Mesothelial cell of epicardium (in vitro differentiated cells): ENCODE measurements around the gene IL1R2. TPM values are rescaled to one million over a fixed set of nuclear protein-coding genes. Genes with fewer than 3 reads are reported as not detected.

Experiments used
- DNase-seq, 2 experiments: peaks; one replicate each; pipeline ENCODE4 v3.0.0; 2021; ENCODE audit warnings: low spot score in 2 of 2; ENCODE audit not compliant: unreplicated experiment in 2 of 2
- H3K27ac Mint-ChIP-seq: 2 replicates; pipeline ENCODE4 v1.8.0; 2021; ENCODE audit warnings: mixed read lengths
- H3K27me3 Mint-ChIP-seq: 2 replicates; pipeline ENCODE4 v1.8.0; 2021; ENCODE audit warnings: low read depth, mixed read lengths
- H3K36me3 Mint-ChIP-seq: 2 replicates; pipeline ENCODE4 v1.8.0; 2021; ENCODE audit warnings: mixed read lengths
- H3K4me1 Mint-ChIP-seq: 2 replicates; pipeline ENCODE4 v1.8.0; 2021; ENCODE audit warnings: mixed read lengths
- H3K4me3 Mint-ChIP-seq: 2 replicates; pipeline ENCODE4 v1.8.0; 2021; ENCODE audit warnings: mild to moderate bottlenecking, moderate library complexity, mixed read lengths
- H3K9me3 Mint-ChIP-seq: 2 replicates; pipeline ENCODE4 v1.8.0; 2021; ENCODE audit warnings: mixed read lengths
- total RNA-seq: library from RNA; stranded (reverse); gene quantifications from 3 replicates; pipeline ENCODE4 v1.2.1, GENCODE V29; 2021
- TF ChIP-seq, protein P1 (sequence below): fragments of 200-600 bp; sonication (generic); IDR thresholded peaks from one replicate; pipeline ENCODE4 v1.5.0; 2021; ENCODE audit warnings: antibody characterized with exemption; ENCODE audit not compliant: unreplicated experiment

IL1R2 gene
- total RNA-seq, 1 donor from 2014 or later: not detected

DNA sequence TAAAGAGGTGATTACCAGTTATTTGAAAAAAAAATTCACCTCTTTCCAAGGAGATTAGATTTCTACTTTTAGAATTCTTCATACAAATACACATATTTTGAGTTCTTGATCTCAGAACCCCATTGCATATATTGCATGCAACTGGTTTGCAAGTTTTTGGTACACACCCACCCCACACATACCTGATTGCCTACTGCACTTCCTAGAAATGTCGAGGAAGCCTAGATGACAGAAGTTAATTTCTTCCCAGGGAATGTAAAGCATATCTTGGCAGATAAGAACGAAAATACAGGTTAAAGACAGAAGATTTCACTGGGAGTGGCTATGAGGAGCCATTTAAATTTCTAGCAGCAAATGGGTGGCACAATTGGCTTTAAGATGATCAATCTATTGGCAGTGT, 83.7 kb downstream of the IL1R2 start:
- H3K9me3 Mint-ChIP-seq: peaks cover 16% of the 10 kb centered on the region
- no peak for DNase-seq
- no peak overlapping the region for H3K4me3 Mint-ChIP-seq
- H3K36me3 Mint-ChIP-seq: no peaks in the 10 kb centered on the region
- no peak overlapping the region for H3K27ac Mint-ChIP-seq
- H3K27me3 Mint-ChIP-seq: no peaks in the 10 kb centered on the region
- no peaks in the 10 kb centered on the region for H3K4me1 Mint-ChIP-seq
- TF ChIP-seq, protein P1, sequence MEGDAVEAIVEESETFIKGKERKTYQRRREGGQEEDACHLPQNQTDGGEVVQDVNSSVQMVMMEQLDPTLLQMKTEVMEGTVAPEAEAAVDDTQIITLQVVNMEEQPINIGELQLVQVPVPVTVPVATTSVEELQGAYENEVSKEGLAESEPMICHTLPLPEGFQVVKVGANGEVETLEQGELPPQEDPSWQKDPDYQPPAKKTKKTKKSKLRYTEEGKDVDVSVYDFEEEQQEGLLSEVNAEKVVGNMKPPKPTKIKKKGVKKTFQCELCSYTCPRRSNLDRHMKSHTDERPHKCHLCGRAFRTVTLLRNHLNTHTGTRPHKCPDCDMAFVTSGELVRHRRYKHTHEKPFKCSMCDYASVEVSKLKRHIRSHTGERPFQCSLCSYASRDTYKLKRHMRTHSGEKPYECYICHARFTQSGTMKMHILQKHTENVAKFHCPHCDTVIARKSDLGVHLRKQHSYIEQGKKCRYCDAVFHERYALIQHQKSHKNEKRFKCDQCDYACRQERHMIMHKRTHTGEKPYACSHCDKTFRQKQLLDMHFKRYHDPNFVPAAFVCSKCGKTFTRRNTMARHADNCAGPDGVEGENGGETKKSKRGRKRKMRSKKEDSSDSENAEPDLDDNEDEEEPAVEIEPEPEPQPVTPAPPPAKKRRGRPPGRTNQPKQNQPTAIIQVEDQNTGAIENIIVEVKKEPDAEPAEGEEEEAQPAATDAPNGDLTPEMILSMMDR: no peak

DNA sequence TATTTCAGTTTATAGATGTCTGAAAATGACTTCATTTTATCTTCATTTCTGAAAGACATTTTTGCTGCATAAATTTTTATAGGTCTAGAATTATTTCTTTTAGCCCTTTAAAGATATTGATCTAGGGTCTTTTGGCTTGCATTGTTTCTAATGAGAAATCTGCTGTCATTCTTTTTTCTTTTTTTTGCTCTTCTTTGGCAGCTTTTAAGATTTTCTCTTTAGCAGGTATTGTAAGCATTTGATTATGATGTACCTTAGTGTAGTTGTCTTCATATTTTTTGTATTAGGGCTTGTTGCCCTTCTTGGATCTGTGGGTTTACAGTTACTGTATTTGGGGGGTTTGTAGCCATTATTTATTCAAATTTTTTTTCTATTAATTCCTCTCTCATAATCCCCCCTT, 84.8 kb downstream of the IL1R2 start:
- no peaks in the 10 kb centered on the region for H3K4me1 Mint-ChIP-seq
- peaks cover 20% of the 10 kb centered on the region for H3K9me3 Mint-ChIP-seq
- no peak for DNase-seq
- H3K4me3 Mint-ChIP-seq: no peak overlapping the region
- no peaks in the 10 kb centered on the region for H3K27me3 Mint-ChIP-seq
- H3K27ac Mint-ChIP-seq: no peak overlapping the region
- TF ChIP-seq, protein P1: no peak
- H3K36me3 Mint-ChIP-seq: no peaks in the 10 kb centered on the region

Other genes starting within 250 kb of the IL1R2 start
- 10.8 to 13.6 TPM (median 13.3 TPM) in 3 replicates for gene IL1R1, start 150.8 kb downstream of the IL1R2 start, total RNA-seq
- 0.40 TPM in 1 of 3 replicates, not detected in the others for gene IL1RL2, start 195.1 kb downstream of the IL1R2 start, total RNA-seq